ENCODE data around the gene TMEM161A. TPM values are rescaled to one million over a fixed set of nuclear protein-coding genes. Genes with fewer than 3 reads are reported as not detected.

TMEM161A gene
- polyA plus RNA-seq, 1 donor from 2014 or later: 19.5 TPM

GRCh38 chr19:19145281-19145680 is 7.0 kb upstream of the TMEM161A start:
- Histone ChIP-seq H3K9ac (ENCODE audit: low read length) (no peak overlapping the region), H3K79me2 (replicated peaks; ENCODE audit: insufficient read depth, low read length) (no peaks in the 10 kb centered on the region), H3K9me3 (ENCODE audit: low read length) (no peaks in the 10 kb centered on the region), H4K20me1 (ENCODE audit: insufficient read depth) (no peaks in the 10 kb centered on the region), H3K36me3 (ENCODE audit: insufficient read depth, low read length) (no peaks in the 10 kb centered on the region), H3K4me2 (ENCODE audit: low read length) (no peak overlapping the region), H3K27ac (ENCODE audit: low read length) (no peak overlapping the region), H2AFZ (ENCODE audit: low read depth, low read length) (no peak overlapping the region), H3K27me3 (ENCODE audit: insufficient read depth, low read depth, low read length) (no peaks in the 10 kb centered on the region), H3K4me3 (ENCODE audit: low read length) (no peak overlapping the region), H3K9me2 (ENCODE audit: insufficient read depth, low read length) (no peaks in the 10 kb centered on the region), H3F3A (ENCODE audit: insufficient read depth, low read length, poor library complexity, severe bottlenecking) (no peaks in the 10 kb centered on the region)
- no peak for TF ChIP-seq RAD21 (conservative IDR thresholded peaks at IDR 0.05)
- TF ChIP-seq MXI1 (conservative IDR thresholded peaks at IDR 0.05; ENCODE audit: poor library complexity, severe bottlenecking): no peak
- no peak for TF ChIP-seq CTCF (IDR thresholded peaks at IDR 0.05; ENCODE audit: poor library complexity, severe bottlenecking)
- TF ChIP-seq SMC3 (conservative IDR thresholded peaks at IDR 0.05; ENCODE audit: poor library complexity): no peak
- TF ChIP-seq EZH2 (IDR thresholded peaks at IDR 0.05; ENCODE audit: borderline replicate concordance, insufficient read depth, low read length, poor library complexity, severe bottlenecking): no peak
- no peak for TF ChIP-seq REST (IDR thresholded peaks at IDR 0.05; ENCODE audit: borderline replicate concordance)
- no peak for TF ChIP-seq TAF1 (IDR thresholded peaks at IDR 0.05; ENCODE audit: low read depth)

GRCh38 chr19:19142347-19142746 is 4.1 kb upstream of the TMEM161A start:
- TF ChIP-seq POLR2AphosphoS5 (IDR thresholded peaks at IDR 0.05) (no peak), MXI1 (conservative IDR thresholded peaks at IDR 0.05; ENCODE audit: poor library complexity, severe bottlenecking) (no peak), RAD21 (conservative IDR thresholded peaks at IDR 0.05) (no peak), SMC3 (conservative IDR thresholded peaks at IDR 0.05; ENCODE audit: poor library complexity) (no peak), TAF1 (IDR thresholded peaks at IDR 0.05; ENCODE audit: low read depth) (no peak), EZH2 (IDR thresholded peaks at IDR 0.05; ENCODE audit: borderline replicate concordance, insufficient read depth, low read length, poor library complexity, severe bottlenecking) (no peak), REST (IDR thresholded peaks at IDR 0.05; ENCODE audit: borderline replicate concordance) (no peak), EP300 (conservative IDR thresholded peaks at IDR 0.05; ENCODE audit: poor library complexity, severe bottlenecking) (no peak), CTCF (IDR thresholded peaks at IDR 0.05; ENCODE audit: poor library complexity, severe bottlenecking) (no peak)
- H3K9ac ChIP-seq (ENCODE audit: low read length): no peak overlapping the region
- H3K9me2 ChIP-seq (ENCODE audit: insufficient read depth, low read length): no peaks in the 10 kb centered on the region
- no peak overlapping the region for H3K4me3 ChIP-seq (ENCODE audit: low read length)
- no peaks in the 10 kb centered on the region for H3K9me3 ChIP-seq (ENCODE audit: low read length)
- no peaks in the 10 kb centered on the region for H3K36me3 ChIP-seq (ENCODE audit: insufficient read depth, low read length)
- H2AFZ ChIP-seq (ENCODE audit: low read depth, low read length): no peak overlapping the region
- H3K27me3 ChIP-seq (ENCODE audit: insufficient read depth, low read depth, low read length): peaks cover 2% of the 10 kb centered on the region
- no peaks in the 10 kb centered on the region for H4K20me1 ChIP-seq (ENCODE audit: insufficient read depth)
- H3K27ac ChIP-seq (ENCODE audit: low read length): no peak overlapping the region
- H3F3A ChIP-seq (ENCODE audit: insufficient read depth, low read length, poor library complexity, severe bottlenecking): no peaks in the 10 kb centered on the region
- no peaks in the 10 kb centered on the region for H3K79me2 ChIP-seq (replicated peaks; ENCODE audit: insufficient read depth, low read length)
- no peak overlapping the region for H3K4me2 ChIP-seq (ENCODE audit: low read length)

All from neural cell (in vitro differentiated cells).